Natural killer cell (primary cell): ENCODE measurements around the gene METTL22. TPM values are rescaled to one million over a fixed set of nuclear protein-coding genes. Genes with fewer than 3 reads are reported as not detected.

Experiments used
- ATAC-seq, 3 donors: fragments of 150-1000 bp in 2 of 3; fragments of 200-7000 bp in 1 of 3; cut with Tn5 transposase; 1 replicate in 1 of 3; 2 replicates in 2 of 3; pipeline ENCODE4 v1.10.0; 2021; ENCODE audit warnings: mild to moderate bottlenecking in 2 of 3, moderate library complexity in 2 of 3
- DNase-seq, 2 donors: peaks; one replicate each; pipeline versions ENCODE4 v3.0.0 to v3.0.0-alpha.2; 2013 to 2021; ENCODE audit warnings: mixed read lengths in 1 of 2
- H3K27ac ChIP-seq: one replicate; pipeline ENCODE4 v1.5.1; 2013; ENCODE audit warnings: mild to moderate bottlenecking, low read length
- H3K27me3 ChIP-seq: one replicate; pipeline ENCODE4 v1.6.1; 2013; ENCODE audit warnings: low read length; ENCODE audit not compliant: control insufficient read depth, insufficient read depth
- H3K36me3 ChIP-seq: one replicate; pipeline ENCODE4 v1.6.1; 2013; ENCODE audit warnings: low read length; ENCODE audit not compliant: control insufficient read depth, insufficient read depth
- H3K4me1 ChIP-seq: one replicate; pipeline ENCODE4 v1.6.1; 2013; ENCODE audit warnings: low read length; ENCODE audit not compliant: control insufficient read depth, insufficient read depth
- H3K4me3 ChIP-seq: one replicate; pipeline ENCODE4 v1.5.1; 2013; ENCODE audit warnings: low read length
- H3K9me3 ChIP-seq: one replicate; pipeline ENCODE4 v1.6.1; 2013; ENCODE audit warnings: low read length; ENCODE audit not compliant: control insufficient read depth, insufficient read depth
- H3K27ac Mint-ChIP-seq, 2 donors: one replicate each; pipeline ENCODE4 v1.8.0; 2022; ENCODE audit warnings: mild to moderate bottlenecking in 2 of 2, mixed read lengths in 2 of 2, moderate library complexity in 1 of 2
- H3K27me3 Mint-ChIP-seq, 2 donors: one replicate each; pipeline ENCODE4 v1.8.0; 2022; ENCODE audit warnings: low read depth in 2 of 2, mixed read lengths in 2 of 2
- H3K36me3 Mint-ChIP-seq: one replicate; pipeline ENCODE4 v1.8.0; 2022; ENCODE audit warnings: mixed read lengths
- H3K4me1 Mint-ChIP-seq, 2 donors: one replicate each; pipeline ENCODE4 v1.8.0; 2022; ENCODE audit warnings: mixed read lengths in 2 of 2
- H3K4me3 Mint-ChIP-seq: one replicate; pipeline ENCODE4 v1.8.0; 2022; ENCODE audit warnings: mild to moderate bottlenecking, moderate library complexity, mixed read lengths
- H3K9me3 Mint-ChIP-seq, 2 donors: one replicate each; pipeline ENCODE4 v1.8.0; 2022; ENCODE audit warnings: mixed read lengths in 2 of 2
- CTCF ChIP-seq: fragments of 200-600 bp; IDR thresholded peaks from one replicate; pipeline ENCODE4 v1.8.0; 2022; ENCODE audit warnings: antibody characterized with exemption
- WGBS: methylation state at CpG from one replicate; pipeline ENCODE4 v1.1.7; 2013; ENCODE audit warnings: missing lambda C conversion rate; ENCODE audit not compliant: insufficient coverage; 5-methylcytosine and 5-hydroxymethylcytosine counted together
- intact Hi-C: fragments of 100-400 bp; cut with micrococcal nuclease; formaldehyde crosslinking; loops from one replicate; pipeline ENCODE4 v1.14.2; 2022
- total RNA-seq, 4 donors: library from RNA; stranded (reverse); fragments of 120-200 nt in 1 of 4; gene quantifications; one replicate each; pipeline versions ENCODE4 v1.2.3 to v1.2.4, GENCODE V29; 2013 to 2022

METTL22 gene
- total RNA-seq, 3 donors from 2014 or later (not counting 1 experiment from before 2014, with no cell fraction given) = 27.1 to 45.8 (median 38.9) TPM

- Histone ChIP-seq H3K9me3 (no peaks in the 10 kb centered on the region), H3K27me3 (no peaks in the 10 kb centered on the region), H3K4me1 (peaks cover 12% of the 10 kb centered on the region), H3K27ac (no peak overlapping the region), H3K4me3 (no peak overlapping the region), H3K36me3 (peaks cover 62% of the 10 kb centered on the region)
- H3K4me3 Mint-ChIP-seq = no peak overlapping the region
- DNase-seq = no peak
- intact Hi-C loops = no loop called here
- H3K9me3 Mint-ChIP-seq = no peaks in the 10 kb centered on the region
- peaks cover 28% of the 10 kb centered on the region for H3K36me3 Mint-ChIP-seq
- no peak for TF ChIP-seq CTCF
- H3K27me3 Mint-ChIP-seq = no peaks in the 10 kb centered on the region
- H3K4me1 Mint-ChIP-seq = peaks cover 10 to 12% of the 10 kb centered on the region in 2 donors
- 93% methylated on average over 16 of the region's 16 CpGs for WGBS
- ATAC-seq = no peak
- peak overlapping the region in 1 of 2 donors; percentile 20 for H3K27ac Mint-ChIP-seq
Measured at GRCh38 chr16:8628981-8629725, 7.7 kb downstream of the METTL22 start.

- ATAC-seq = no peak
- H3K36me3 Mint-ChIP-seq = peaks cover 28% of the 10 kb centered on the region
- no peak overlapping the region for H3K4me3 ChIP-seq
- no peaks in the 10 kb centered on the region for H3K9me3 ChIP-seq
- peaks cover 12% of the 10 kb centered on the region for H3K4me1 ChIP-seq
- peaks cover 69% of the 10 kb centered on the region for H3K36me3 ChIP-seq
- H3K27me3 ChIP-seq = no peaks in the 10 kb centered on the region
- peaks cover 10 to 12% of the 10 kb centered on the region in 2 donors for H3K4me1 Mint-ChIP-seq
- no peak overlapping the region for H3K4me3 Mint-ChIP-seq
- 95% methylated on average over 11 of the region's 11 CpGs for WGBS
- no peak for DNase-seq
- H3K9me3 Mint-ChIP-seq = no peaks in the 10 kb centered on the region
- TF ChIP-seq CTCF = no peak
- intact Hi-C loops = no loop called here
- H3K27me3 Mint-ChIP-seq = no peaks in the 10 kb centered on the region
- H3K27ac ChIP-seq = no peak overlapping the region
- no peak overlapping the region for H3K27ac Mint-ChIP-seq
Measured at GRCh38 chr16:8630255-8630953, 8.9 kb downstream of the METTL22 start.

GRCh38 chr16:8631373-8631772 lies 9.9 kb downstream of the METTL22 start:
- Histone ChIP-seq H3K27me3 (no peaks in the 10 kb centered on the region), H3K9me3 (no peaks in the 10 kb centered on the region), H3K27ac (no peak overlapping the region), H3K4me1 (peaks cover 12% of the 10 kb centered on the region), H3K36me3 (peaks cover 70% of the 10 kb centered on the region), H3K4me3 (no peak overlapping the region)
- Mint-ChIP-seq H3K9me3 (no peaks in the 10 kb centered on the region), H3K27me3 (no peaks in the 10 kb centered on the region), H3K4me3 (no peak overlapping the region), H3K27ac (no peak overlapping the region), H3K36me3 (peaks cover 31% of the 10 kb centered on the region), H3K4me1 (peaks cover 10 to 12% of the 10 kb centered on the region in 2 donors)
- ATAC-seq (no peak), DNase-seq (no peak)
- intact Hi-C loops = no loop called here
- WGBS = 94% methylated on average over 9 of the region's 9 CpGs
- TF ChIP-seq CTCF = no peak
